HG02938 (cell line): Measurements from ENCODE around the gene WIPI1.
"Not testable (repeated sequence)": the region's sequence is repeated elsewhere in the genome, so short reads cannot be mapped to it uniquely, and the experiment has no call there.

Source experiments
- ATAC-seq: cut with Tn5 transposase; IDR thresholded peaks from one replicate; pipeline ENCODE4 v1.9.1; 2021; ENCODE audit warnings: mild to moderate bottlenecking, moderate library complexity; ENCODE audit not compliant: unreplicated experiment

WIPI1 gene

GRCh38 chr17:68387435-68388218 is 69.7 kb downstream of the WIPI1 start:
- no peak for ATAC-seq

GRCh38 chr17:68385490-68386215 is 71.6 kb downstream of the WIPI1 start:
- ATAC-seq: no peak

- no peak for ATAC-seq
These were observed 72.4 kb downstream of the WIPI1 start for GRCh38 chr17:68384941-68385340.

- ATAC-seq: no peak
These were observed 72.8 kb downstream of the WIPI1 start for GRCh38 chr17:68384471-68384870.

GRCh38 chr17:68383443-68384321 is 73.6 kb downstream of the WIPI1 start:
- no peak for ATAC-seq

GRCh38 chr17:68383120-68383442 is 74.2 kb downstream of the WIPI1 start:
- no peak for ATAC-seq

- ATAC-seq: no peak
These were observed 74.7 kb downstream of the WIPI1 start for GRCh38 chr17:68382582-68383085.

- no peak for ATAC-seq
These were observed 76.0 kb downstream of the WIPI1 start for GRCh38 chr17:68381076-68381900.

GRCh38 chr17:68379692-68380677 is 77.3 kb downstream of the WIPI1 start:
- ATAC-seq: no peak

- no peak for ATAC-seq
These were observed 78.2 kb downstream of the WIPI1 start for GRCh38 chr17:68379177-68379510.

- no peak for ATAC-seq
These were observed 78.8 kb downstream of the WIPI1 start for GRCh38 chr17:68378268-68379176.

- ATAC-seq: no peak
These were observed 79.5 kb downstream of the WIPI1 start for GRCh38 chr17:68377771-68378267.

- ATAC-seq: not testable (repeated sequence)
These were observed 81.1 kb downstream of the WIPI1 start for GRCh38 chr17:68376178-68376577.

GRCh38 chr17:68375566-68375965 is 81.7 kb downstream of the WIPI1 start:
- no peak for ATAC-seq
